Measurements from ENCODE around the gene HOXB8. TPM values are rescaled to one million over a fixed set of nuclear protein-coding genes. Genes with fewer than 3 reads are reported as not detected.
A peak's percentile ranks its signal among the peaks of the same experiment; 100 is the strongest.

HOXB8 gene
- total RNA-seq = 0.21 TPM
- long read RNA-seq = 0 reads

- peaks cover 37% of the 10 kb centered on the region for H3K4me1 ChIP-seq
- DNase-seq = no peak
- H3K27me3 ChIP-seq (ENCODE audit: low read depth) = peaks cover 96% of the 10 kb centered on the region
Measured at GRCh38 chr17:48615047-48615962, at the start of gene HOXB8. TSS of gene HOXB8 (minus strand) at chr17:48615292. CDS start at chr17:48614704, 588 bp downstream.

DNA sequence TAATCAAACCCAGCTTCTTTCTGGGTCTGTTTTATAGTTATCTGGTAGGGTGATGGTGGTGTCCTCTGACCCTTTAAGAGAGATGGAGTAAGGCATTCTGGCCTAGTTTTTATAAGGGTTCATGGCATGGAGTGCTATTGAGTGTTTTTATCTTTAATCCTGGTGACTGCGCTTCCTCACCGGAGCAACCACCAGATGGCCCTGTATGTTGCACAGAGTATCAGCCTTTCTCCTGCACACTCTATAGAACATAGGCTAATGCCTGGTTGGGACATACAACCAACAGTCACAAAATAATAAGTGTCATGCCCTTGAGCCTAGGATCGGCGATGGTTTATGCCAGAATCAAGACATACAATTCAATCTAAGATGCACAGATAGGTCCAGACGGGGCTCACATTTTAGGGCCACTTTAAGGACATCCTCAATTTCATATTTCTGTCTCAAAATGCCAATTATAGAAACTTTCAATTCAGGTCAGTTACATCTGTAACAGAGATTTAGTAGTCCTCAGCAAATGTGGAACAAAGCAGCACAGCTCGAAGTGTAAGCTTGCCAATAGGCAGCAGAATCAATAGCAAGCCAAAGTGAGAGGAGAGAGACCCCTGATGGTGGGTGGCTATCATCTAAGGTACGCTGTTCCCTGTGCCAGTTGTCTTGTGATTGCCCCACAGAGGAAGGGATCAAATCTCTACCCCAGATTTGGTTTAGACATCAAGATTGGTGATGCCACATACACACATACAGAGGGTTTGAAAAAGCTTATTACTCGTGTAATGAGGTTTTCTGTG, 48.2 kb upstream of the HOXB8 start:
- peaks cover 27% of the 10 kb centered on the region for H3K27me3 ChIP-seq (ENCODE audit: low read depth)
- no peak for ATAC-seq
- intact Hi-C loops (cut with DNase I) = no loop called here

More at GRCh38 chr17:48615047-48615962, at the start of gene HOXB8:
- ATAC-seq = no peak
- intact Hi-C loops (cut with DNase I) = no loop called here
- Histone ChIP-seq H3K36me3 (no peaks in the 10 kb centered on the region), H3K9me3 (no peaks in the 10 kb centered on the region), H3K27ac (no peak within 1 kb of the TSS), H3K4me3 (peak within 1 kb of the TSS; percentile 28)
- TF ChIP-seq, protein P1, sequence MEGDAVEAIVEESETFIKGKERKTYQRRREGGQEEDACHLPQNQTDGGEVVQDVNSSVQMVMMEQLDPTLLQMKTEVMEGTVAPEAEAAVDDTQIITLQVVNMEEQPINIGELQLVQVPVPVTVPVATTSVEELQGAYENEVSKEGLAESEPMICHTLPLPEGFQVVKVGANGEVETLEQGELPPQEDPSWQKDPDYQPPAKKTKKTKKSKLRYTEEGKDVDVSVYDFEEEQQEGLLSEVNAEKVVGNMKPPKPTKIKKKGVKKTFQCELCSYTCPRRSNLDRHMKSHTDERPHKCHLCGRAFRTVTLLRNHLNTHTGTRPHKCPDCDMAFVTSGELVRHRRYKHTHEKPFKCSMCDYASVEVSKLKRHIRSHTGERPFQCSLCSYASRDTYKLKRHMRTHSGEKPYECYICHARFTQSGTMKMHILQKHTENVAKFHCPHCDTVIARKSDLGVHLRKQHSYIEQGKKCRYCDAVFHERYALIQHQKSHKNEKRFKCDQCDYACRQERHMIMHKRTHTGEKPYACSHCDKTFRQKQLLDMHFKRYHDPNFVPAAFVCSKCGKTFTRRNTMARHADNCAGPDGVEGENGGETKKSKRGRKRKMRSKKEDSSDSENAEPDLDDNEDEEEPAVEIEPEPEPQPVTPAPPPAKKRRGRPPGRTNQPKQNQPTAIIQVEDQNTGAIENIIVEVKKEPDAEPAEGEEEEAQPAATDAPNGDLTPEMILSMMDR (IDR thresholded peaks at IDR 0.05) = no peak

GRCh38 chr17:48655913-48656312, 40.8 kb upstream of the HOXB8 start:
- Histone ChIP-seq H3K36me3 (no peaks in the 10 kb centered on the region), H3K27me3 (ENCODE audit: low read depth) (peaks cover 7% of the 10 kb centered on the region), H3K9me3 (no peaks in the 10 kb centered on the region), H3K4me1 (no peaks in the 10 kb centered on the region), H3K4me3 (no peak overlapping the region), H3K27ac (no peak overlapping the region)
- intact Hi-C loops (cut with DNase I) = no loop called here
- DNase-seq (no peak), ATAC-seq (no peak)
- TF ChIP-seq, protein P1 (IDR thresholded peaks at IDR 0.05) = no peak

More for the DNA sequence above, 48.2 kb upstream of the HOXB8 start:
- H3K4me1 ChIP-seq = no peaks in the 10 kb centered on the region
- H3K4me3 ChIP-seq = no peak overlapping the region
- H3K27ac ChIP-seq = no peak overlapping the region
- no peaks in the 10 kb centered on the region for H3K36me3 ChIP-seq
- no peak for DNase-seq
- no peaks in the 10 kb centered on the region for H3K9me3 ChIP-seq
- TF ChIP-seq, protein P1 (IDR thresholded peaks at IDR 0.05) = no peak

DNA sequence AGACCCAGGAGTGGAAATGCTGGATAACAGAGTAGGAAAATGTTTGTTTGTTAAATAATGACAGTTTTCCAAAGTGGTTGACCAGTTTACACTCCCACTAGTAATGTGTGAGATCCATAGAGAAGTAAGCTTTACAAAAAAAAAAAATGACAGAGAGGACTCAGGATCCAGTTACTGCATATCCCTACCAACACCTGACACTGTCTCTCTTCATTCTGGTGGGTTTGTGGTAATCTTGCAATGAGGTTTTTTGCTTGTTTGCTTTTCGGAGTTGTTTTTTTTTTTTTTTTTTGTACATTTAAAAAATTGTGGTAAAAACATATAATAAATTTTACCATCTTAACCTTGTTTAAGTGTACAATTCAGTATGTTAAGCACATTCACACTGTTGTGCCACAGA, 34.6 kb upstream of the HOXB8 start:
- TF ChIP-seq, protein P1 (IDR thresholded peaks at IDR 0.05) = no peak
- DNase-seq = no peak
- peaks cover 65% of the 10 kb centered on the region for H3K27me3 ChIP-seq (ENCODE audit: low read depth)
- ATAC-seq = no peak
- H3K4me1 ChIP-seq = peaks cover 13% of the 10 kb centered on the region
- H3K27ac ChIP-seq = no peak overlapping the region
- intact Hi-C loops (cut with DNase I) = no loop called here
- H3K4me3 ChIP-seq = no peak overlapping the region
- H3K9me3 ChIP-seq = no peaks in the 10 kb centered on the region
- no peaks in the 10 kb centered on the region for H3K36me3 ChIP-seq

- ATAC-seq (no peak), DNase-seq (no peak)
- Histone ChIP-seq H3K36me3 (no peaks in the 10 kb centered on the region), H3K27ac (no peak overlapping the region), H3K4me3 (no peak overlapping the region), H3K27me3 (ENCODE audit: low read depth) (peaks cover 76% of the 10 kb centered on the region), H3K9me3 (no peaks in the 10 kb centered on the region), H3K4me1 (peaks cover 13% of the 10 kb centered on the region)
- TF ChIP-seq, protein P1 (IDR thresholded peaks at IDR 0.05) = no peak
- intact Hi-C loops (cut with DNase I) = no loop called here
Measured at GRCh38 chr17:48647963-48648245, 32.8 kb upstream of the HOXB8 start.
